ENCODE results near the gene SPEN. TPM values are rescaled to one million over a fixed set of nuclear protein-coding genes. Genes with fewer than 3 reads are reported as not detected.
"Not testable (repeated sequence)": the region's sequence is repeated elsewhere in the genome, so short reads cannot be mapped to it uniquely, and the experiment has no call there.

The SPEN gene
- total and polyA plus RNA-seq, 4 donors, result 10.7 to 82.3 (median 36.8) TPM

- peak; percentile 93 for ATAC-seq (ENCODE audit: insufficient read depth, low FRiP score)
- DNase-seq, result peak; percentile 99 to 100 (median 99)
- H3K27me3 ChIP-seq (ENCODE audit: control insufficient read depth in 3 of 3, insufficient read depth in 3 of 3, low read length in 2 of 3), result no peaks in the 10 kb centered on the region
- no peaks in the 10 kb centered on the region for H3K9me3 ChIP-seq (ENCODE audit: control insufficient read depth in 4 of 4, insufficient read depth in 3 of 4, low read length in 3 of 4)
- peak overlapping the region in 1 of 2 donors; percentile 93 for H3K9ac ChIP-seq (ENCODE audit: insufficient read depth in 1 of 2, low read length in 2 of 2)
- H3K27ac ChIP-seq (ENCODE audit: low read depth in 1 of 2, low read length in 1 of 2), result peak overlapping the region; percentile 81 to 94
- peak overlapping the region; percentile 16 for H3K4me3 ChIP-seq
- peaks cover 0 to 3% (median 1%) of the 10 kb centered on the region in 4 donors for H3K36me3 ChIP-seq (ENCODE audit: control insufficient read depth in 4 of 4, insufficient read depth in 4 of 4, low read length in 4 of 4)
- TF ChIP-seq CTCF (IDR thresholded peaks at IDR 0.05; ENCODE audit: control extremely low read depth, extremely low read depth), result no peak
- 1 to 5% methylated on average over 14 of the region's 14 CpGs for WGBS, 2 donors
- H3K4me1 ChIP-seq (ENCODE audit: control insufficient read depth in 5 of 5, insufficient read depth in 5 of 5, low read length in 5 of 5), result peaks cover 4 to 21% (median 15%) of the 10 kb centered on the region in 5 donors
These were observed 38.4 kb downstream of the SPEN start for GRCh38 chr1:15885701-15886610.

GRCh38 chr1:15886611-15887167 lies 39.2 kb downstream of the SPEN start:
- H3K4me1 ChIP-seq (ENCODE audit: control insufficient read depth in 5 of 5, insufficient read depth in 5 of 5, low read length in 5 of 5), result peaks cover 4 to 21% (median 16%) of the 10 kb centered on the region in 5 donors
- peak overlapping the region; percentile 81 to 82 for H3K27ac ChIP-seq (ENCODE audit: low read depth in 1 of 2, low read length in 1 of 2)
- H3K36me3 ChIP-seq (ENCODE audit: control insufficient read depth in 4 of 4, insufficient read depth in 4 of 4, low read length in 4 of 4), result peaks cover 0 to 2% (median 0%) of the 10 kb centered on the region in 4 donors
- DNase-seq (no peak), ATAC-seq (ENCODE audit: insufficient read depth, low FRiP score) (no peak)
- TF ChIP-seq CTCF (IDR thresholded peaks at IDR 0.05; ENCODE audit: control extremely low read depth, extremely low read depth), result no peak
- 22 to 32% methylated on average over 4 of the region's 4 CpGs for WGBS, 2 donors
- no peak overlapping the region for H3K4me3 ChIP-seq
- H3K9me3 ChIP-seq (ENCODE audit: control insufficient read depth in 4 of 4, insufficient read depth in 3 of 4, low read length in 3 of 4), result no peaks in the 10 kb centered on the region
- no peaks in the 10 kb centered on the region for H3K27me3 ChIP-seq (ENCODE audit: control insufficient read depth in 3 of 3, insufficient read depth in 3 of 3, low read length in 2 of 3)
- H3K9ac ChIP-seq (ENCODE audit: insufficient read depth in 1 of 2, low read length in 2 of 2), result peak overlapping the region in 1 of 2 donors; percentile 63

GRCh38 chr1:15892857-15893599 lies 45.5 kb downstream of the SPEN start:
- 75 to 76% methylated on average over 6 of the region's 6 CpGs for WGBS, 2 donors
- H3K9me3 ChIP-seq (ENCODE audit: control insufficient read depth in 4 of 4, insufficient read depth in 3 of 4, low read length in 3 of 4); H3K27me3 ChIP-seq (ENCODE audit: control insufficient read depth in 3 of 3, insufficient read depth in 3 of 3, low read length in 2 of 3); H3K36me3 ChIP-seq (ENCODE audit: control insufficient read depth in 4 of 4, insufficient read depth in 4 of 4, low read length in 4 of 4); H3K4me3 ChIP-seq; DNase-seq; H3K9ac ChIP-seq (ENCODE audit: insufficient read depth in 1 of 2, low read length in 2 of 2): not testable (repeated sequence)
- Histone ChIP-seq H3K4me1 (ENCODE audit: control insufficient read depth in 5 of 5, insufficient read depth in 5 of 5, low read length in 5 of 5) (peaks cover 0 to 16% (median 0%) of the 10 kb centered on the region in 5 donors), H3K27ac (ENCODE audit: low read depth in 1 of 2, low read length in 1 of 2) (peak overlapping the region in 1 of 2 donors; percentile 66)
- peak; percentile 27 for ATAC-seq (ENCODE audit: insufficient read depth, low FRiP score)

- peaks cover 0 to 4% (median 0%) of the 10 kb centered on the region in 4 donors for H3K36me3 ChIP-seq (ENCODE audit: control insufficient read depth in 4 of 4, insufficient read depth in 4 of 4, low read length in 4 of 4)
- no peaks in the 10 kb centered on the region for H3K27me3 ChIP-seq (ENCODE audit: control insufficient read depth in 3 of 3, insufficient read depth in 3 of 3, low read length in 2 of 3)
- H3K9ac ChIP-seq (ENCODE audit: insufficient read depth in 1 of 2, low read length in 2 of 2), result no peak overlapping the region
- peaks cover 0 to 18% (median 0%) of the 10 kb centered on the region in 5 donors for H3K4me1 ChIP-seq (ENCODE audit: control insufficient read depth in 5 of 5, insufficient read depth in 5 of 5, low read length in 5 of 5)
- no peak for ATAC-seq (ENCODE audit: insufficient read depth, low FRiP score)
- no peak overlapping the region for H3K27ac ChIP-seq (ENCODE audit: low read depth in 1 of 2, low read length in 1 of 2)
- DNase-seq, result no peak
- no peak for TF ChIP-seq CTCF (IDR thresholded peaks at IDR 0.05; ENCODE audit: control extremely low read depth, extremely low read depth)
- no peaks in the 10 kb centered on the region for H3K9me3 ChIP-seq (ENCODE audit: control insufficient read depth in 4 of 4, insufficient read depth in 3 of 4, low read length in 3 of 4)
- H3K4me3 ChIP-seq, result no peak overlapping the region
These were observed 47.7 kb downstream of the SPEN start for GRCh38 chr1:15895233-15895632.

DNA sequence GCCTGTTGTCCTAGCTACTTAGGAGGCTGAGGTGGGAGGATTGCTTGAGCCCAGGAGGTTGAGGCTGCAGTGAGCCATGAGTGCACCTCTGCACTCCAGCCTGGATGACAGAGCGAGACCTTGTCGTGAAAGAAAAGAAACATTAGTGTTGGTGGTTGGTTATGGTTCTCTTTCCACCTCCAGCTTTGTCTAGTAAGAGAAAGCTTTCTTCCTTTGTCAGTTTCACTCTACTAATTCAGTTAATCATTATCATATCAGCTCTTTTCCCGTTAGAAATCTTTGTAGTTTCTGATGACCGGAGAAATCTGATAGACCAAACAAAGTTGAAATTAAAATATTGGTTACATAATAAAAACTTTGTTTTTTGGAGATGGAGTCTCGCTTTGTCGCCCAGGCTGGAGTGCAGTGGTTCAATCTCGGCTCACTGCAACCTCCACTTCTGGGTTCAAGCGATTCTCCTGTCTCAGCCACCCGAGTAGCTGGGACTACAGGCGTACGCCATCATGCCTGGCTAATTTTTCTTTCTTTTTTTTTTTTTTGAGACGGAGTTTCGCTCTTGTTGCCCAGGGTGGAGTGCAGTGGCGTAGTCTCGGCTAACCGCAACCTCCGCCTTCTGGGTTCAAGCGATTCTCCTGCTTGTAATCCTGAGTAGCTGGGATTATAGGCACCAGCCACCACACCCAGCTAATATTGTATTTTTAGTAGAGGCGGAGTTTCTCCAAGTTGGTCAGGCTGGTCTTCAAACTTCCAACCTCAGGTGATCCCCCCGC lies 49.5 kb downstream of the SPEN start:
- WGBS, 2 donors, result 94 to 97% methylated on average over 20 of the region's 20 CpGs
- not testable (repeated sequence) for H3K4me3 ChIP-seq
- peaks cover 0 to 20% (median 5%) of the 10 kb centered on the region in 5 donors for H3K4me1 ChIP-seq (ENCODE audit: control insufficient read depth in 5 of 5, insufficient read depth in 5 of 5, low read length in 5 of 5)

More for the DNA sequence above, 49.5 kb downstream of the SPEN start:
- ATAC-seq (ENCODE audit: insufficient read depth, low FRiP score); H3K27ac ChIP-seq (ENCODE audit: low read depth in 1 of 2, low read length in 1 of 2); H3K27me3 ChIP-seq (ENCODE audit: control insufficient read depth in 3 of 3, insufficient read depth in 3 of 3, low read length in 2 of 3); H3K9ac ChIP-seq (ENCODE audit: insufficient read depth in 1 of 2, low read length in 2 of 2); DNase-seq; H3K36me3 ChIP-seq (ENCODE audit: control insufficient read depth in 4 of 4, insufficient read depth in 4 of 4, low read length in 4 of 4); H3K9me3 ChIP-seq (ENCODE audit: control insufficient read depth in 4 of 4, insufficient read depth in 3 of 4, low read length in 3 of 4): not testable (repeated sequence)

All from lung (tissue), 12 donors.